Middle frontal gyrus (tissue), 1 donor: Measurements from ENCODE around the gene PEX7.
"Not testable (repeated sequence)": the region's sequence is repeated elsewhere in the genome, so short reads cannot be mapped to it uniquely, and the experiment has no call there.

Experiments
- DNase-seq: peaks from one replicate; pipeline ENCODE4 v3.0.0-alpha.2; 2015; ENCODE audit warnings: low spot score; ENCODE audit errors: extremely low spot score

PEX7 gene, protein sequence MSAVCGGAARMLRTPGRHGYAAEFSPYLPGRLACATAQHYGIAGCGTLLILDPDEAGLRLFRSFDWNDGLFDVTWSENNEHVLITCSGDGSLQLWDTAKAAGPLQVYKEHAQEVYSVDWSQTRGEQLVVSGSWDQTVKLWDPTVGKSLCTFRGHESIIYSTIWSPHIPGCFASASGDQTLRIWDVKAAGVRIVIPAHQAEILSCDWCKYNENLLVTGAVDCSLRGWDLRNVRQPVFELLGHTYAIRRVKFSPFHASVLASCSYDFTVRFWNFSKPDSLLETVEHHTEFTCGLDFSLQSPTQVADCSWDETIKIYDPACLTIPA

DNA sequence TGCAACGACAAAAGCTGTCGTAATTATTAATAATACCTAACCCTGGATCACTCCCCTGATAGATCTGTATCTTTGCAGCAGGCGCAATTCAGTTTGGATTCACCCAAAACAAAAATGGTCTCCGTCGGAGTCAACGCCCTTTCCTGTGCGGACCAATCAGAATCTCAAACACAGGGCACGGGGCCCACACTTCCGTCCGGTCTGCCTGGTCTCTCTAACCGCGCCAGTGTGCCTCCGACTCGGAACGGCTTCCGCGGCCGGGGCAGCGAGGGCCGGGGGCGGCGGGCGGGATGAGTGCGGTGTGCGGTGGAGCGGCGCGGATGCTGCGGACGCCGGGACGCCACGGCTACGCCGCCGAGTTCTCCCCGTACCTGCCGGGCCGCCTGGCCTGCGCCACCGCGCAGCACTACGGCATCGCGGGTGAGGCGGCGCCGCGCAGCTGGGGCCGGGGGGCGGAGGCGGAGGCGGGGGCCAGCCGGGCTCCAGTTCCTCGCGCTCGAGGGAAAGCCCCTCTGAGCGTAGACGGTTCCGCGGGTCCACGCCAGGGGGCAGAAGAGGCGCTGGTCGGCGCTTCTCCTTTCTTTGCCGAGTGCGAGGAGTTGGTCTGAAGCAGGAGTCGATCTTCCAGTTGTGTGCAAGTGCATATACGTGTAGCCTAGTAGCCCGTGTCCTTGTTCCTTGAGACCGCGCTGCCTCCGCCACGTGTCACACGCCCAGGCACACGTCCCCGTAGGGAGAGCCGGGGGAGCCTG is at the start of gene PEX7:
Gene PEX7 (plus strand): TSS at position 217 of the 752 bp plus-strand sequence. CDS start 74 bp downstream, at position 291.
- peak; percentile 92 for DNase-seq

DNA sequence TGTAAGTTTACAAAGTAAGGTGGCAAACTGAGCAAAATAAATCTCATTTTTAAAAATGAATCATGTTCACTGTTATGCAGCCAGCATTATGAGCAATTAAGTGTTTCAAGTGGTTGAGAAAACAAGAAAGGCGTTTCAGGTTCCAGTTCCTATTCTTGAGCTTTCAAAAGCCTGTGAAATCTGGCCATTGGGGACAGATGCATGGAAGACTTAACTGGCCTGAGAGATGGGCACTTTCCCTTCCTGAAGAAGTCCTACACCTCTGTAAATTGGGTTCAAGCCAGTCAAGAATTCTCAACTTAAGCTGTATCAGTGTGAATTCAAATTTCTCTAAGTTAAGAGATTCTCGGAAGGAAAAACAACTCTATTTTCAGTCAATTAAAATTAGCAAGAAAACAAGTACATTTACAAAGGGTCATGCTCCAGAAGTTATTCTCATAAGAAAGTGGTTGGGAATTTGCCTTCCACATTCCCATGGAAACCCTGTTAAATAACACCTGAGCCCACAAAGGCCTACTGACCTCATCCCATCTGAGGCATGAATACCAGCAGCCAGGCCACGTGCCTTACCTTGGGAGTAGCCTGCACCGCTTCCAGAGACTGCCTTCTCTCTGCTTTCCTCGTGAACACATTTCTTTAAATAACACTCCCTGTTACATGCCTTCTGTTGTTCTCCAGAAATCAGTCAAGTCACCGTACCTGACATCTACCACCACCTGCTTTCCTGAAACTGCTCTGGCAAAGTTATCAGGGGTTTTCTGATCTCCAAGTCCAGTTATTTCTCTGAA is 49.5 kb upstream of the PEX7 start:
- DNase-seq: no peak

DNA sequence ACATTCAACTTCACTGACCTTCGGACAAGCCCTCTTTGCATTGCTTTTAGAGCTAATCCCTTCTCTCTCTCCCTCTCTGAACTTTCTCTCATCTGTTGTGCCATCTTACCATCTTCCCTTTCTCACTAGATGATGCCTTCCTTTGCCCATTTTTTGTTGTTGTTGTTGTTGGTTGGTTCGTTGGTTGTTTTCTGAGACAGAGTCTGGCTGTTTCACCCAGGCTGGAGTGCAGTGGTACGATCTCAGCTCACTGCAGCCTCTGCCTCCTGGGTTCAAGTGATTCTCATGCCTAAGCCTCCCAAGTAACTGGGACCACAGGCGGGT is 49.0 kb upstream of the PEX7 start:
- no peak for DNase-seq

DNA sequence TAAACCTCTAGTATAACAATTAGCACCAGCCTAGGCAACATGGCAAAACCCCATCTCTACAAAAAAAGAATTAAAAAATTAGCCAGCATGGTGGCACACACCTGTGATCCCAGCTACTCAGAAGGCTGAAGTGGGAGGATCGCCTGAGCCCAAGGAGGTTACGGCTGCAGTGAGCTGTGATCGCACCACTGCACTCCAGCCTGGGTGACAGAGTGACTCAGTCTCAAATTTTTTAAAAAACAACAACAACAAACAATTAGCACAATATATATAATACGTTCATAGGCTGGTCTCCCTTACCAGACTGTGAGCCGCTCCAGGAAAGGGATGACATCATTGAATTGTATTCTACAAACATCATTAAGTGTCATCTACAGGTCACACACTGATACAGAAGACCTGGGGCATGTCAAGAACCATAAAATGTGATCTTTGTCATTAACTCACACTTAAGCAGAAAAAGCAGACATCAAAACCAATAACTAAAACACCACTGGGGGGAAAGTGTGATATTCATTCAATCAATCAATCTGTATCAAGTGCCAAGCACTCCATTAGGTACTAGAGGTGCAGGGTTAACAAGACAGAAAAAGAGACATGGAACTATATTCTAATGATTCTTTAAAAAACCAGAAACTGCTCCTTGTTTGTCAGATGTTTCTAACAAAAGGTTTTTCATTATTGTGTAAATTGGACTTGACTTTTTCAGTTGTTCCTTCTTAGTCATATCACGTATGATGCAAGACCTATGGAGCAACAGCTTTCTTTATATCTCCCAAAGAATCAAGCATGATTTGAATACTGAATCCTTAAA is 48.0 kb upstream of the PEX7 start:
- DNase-seq: no peak

DNA sequence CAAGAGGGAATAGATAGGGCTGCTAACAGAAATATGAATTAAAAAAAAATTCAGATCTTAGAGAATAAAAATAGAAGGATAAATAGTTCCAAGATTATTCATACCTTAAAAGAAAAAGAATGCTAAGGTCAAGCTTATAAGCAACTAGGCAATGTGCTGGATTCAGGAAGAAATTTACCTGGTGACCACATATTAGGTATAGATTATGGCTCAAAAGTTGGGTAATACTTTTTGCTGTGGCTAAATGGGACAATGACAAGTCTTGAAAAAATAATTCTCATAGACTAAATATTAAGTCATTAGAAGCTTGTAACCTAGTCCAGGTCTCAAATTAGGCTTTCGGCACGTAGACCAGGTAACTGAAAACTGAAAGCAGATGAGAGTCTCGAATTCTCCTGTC is 47.3 kb upstream of the PEX7 start:
- DNase-seq: no peak

DNA sequence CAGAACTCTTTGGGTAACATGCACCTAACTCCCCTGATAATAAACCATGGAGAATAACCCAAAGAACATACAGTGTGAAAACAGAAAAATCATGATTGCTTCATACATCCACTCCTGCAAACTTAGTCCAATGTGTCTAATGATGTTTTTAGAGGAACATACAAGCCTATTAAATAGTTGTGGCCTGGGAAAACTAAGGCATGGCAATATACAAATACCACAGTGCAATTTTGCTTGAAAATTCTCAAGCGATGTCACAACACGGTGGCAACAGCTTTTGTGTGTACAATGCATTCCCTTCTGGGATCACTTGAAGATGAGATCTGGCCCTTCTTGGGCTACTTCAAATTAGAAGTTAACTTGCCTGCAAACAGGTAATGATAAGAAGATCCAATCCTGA is 46.8 kb upstream of the PEX7 start:
- DNase-seq: no peak

DNA sequence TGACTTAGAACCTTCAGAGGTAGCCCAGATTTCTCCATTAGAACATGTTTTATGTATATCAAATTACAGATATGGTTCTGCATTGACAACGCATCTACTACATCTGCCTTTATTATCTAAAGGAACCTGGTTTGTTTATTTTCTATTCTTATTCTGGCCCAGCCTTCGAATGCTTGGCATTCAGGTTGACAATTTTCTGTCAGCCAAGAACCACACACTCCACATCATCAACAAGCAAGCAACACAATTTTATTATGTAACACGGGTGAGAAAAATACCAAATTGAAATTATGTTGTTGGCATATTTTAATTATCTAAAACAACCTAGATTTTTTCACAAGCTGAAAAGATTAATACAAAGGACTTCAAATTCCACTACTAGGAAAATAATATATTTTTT is 44.7 kb upstream of the PEX7 start:
- no peak for DNase-seq

DNA sequence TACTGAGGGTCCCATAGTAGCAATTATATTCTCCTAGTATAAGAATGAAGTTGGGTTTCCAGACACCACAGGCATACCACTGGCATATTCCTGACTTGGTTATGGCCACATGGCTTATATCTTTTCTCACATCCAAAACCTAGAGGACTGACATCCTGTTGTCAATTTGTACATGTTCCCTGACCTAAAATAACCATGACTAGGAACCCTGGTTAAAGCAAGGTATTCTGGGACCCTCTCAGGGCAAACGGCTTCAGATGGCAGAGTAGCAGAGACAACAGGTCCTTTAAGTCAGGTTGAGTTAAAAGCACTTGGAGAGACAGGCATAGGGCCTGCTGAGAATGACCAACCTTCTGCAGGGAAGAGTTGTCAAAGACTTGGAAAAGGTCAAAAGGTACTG is 42.7 kb upstream of the PEX7 start:
- DNase-seq: no peak

DNA sequence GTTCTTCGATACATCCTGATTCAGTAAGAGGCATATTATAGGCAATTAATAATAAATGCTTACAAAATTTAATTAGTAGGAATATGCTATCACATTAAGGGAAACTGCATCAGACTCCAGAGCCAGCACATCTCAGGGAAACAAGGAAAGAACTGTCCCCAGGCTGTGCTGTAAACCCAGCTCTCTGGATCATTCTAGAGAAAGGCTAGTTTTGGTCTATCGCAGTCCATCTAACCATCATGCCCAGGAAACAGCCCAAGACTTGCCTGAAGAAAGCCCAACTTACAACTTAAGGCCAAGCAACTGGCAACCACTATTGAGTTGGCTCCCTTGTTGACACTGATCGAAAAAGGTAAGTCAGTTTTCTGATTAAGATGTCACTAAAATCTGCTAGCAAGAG is 41.4 kb upstream of the PEX7 start:
- no peak for DNase-seq

DNA sequence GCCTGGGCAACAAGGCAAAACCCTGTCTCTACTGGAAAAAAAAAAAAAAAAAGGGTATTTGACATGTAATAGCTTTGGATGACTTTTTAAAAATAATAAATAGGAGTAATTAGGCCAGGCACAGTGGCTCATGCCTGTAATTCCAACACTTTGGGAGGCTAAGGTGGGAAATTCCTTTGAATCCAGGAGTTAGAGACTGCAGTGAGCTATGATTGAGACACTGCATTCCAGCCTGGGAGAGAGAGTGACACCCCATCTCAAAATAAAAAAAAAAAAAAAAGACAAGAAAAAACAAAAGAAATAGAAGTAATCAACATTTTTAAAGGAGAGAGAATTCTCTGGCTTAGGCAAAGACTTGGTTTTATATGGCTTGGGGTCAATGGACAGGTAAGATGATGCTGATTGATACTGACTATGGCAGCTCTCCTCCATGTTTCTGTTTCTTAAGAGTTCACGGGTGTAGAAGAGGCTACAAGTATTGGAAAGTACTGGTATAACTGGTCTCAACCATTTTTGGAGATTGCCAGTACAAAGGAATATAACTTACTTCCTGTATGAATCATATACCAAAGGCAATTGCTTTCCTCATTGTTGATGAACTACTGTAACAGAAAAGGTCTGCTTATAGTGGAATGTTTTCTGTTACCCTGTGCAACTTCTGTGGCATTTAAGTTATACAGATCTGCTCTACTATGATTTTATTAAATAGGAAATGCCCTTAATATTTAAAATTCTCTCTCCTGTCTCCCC is 40.2 kb upstream of the PEX7 start:
- DNase-seq: no peak

DNA sequence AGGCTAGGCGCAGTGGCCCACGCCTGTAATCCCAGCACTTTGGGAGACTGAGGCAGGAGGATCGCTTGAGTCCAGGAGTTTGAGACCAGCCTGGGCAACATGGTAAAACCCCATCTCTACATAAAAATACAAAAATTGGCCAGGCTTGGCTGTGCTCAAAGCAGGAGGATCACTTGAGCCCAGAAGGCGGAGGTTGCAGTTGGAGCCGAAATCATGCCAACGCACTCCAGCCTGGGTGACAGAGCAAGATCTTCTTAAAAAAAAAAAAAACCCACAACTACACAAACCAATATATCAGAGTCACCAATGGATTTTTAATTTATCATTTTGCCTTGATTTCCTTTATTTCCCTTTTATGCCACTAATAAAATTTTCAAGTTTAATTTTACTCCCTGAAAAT is 39.4 kb upstream of the PEX7 start:
- DNase-seq: no peak

DNA sequence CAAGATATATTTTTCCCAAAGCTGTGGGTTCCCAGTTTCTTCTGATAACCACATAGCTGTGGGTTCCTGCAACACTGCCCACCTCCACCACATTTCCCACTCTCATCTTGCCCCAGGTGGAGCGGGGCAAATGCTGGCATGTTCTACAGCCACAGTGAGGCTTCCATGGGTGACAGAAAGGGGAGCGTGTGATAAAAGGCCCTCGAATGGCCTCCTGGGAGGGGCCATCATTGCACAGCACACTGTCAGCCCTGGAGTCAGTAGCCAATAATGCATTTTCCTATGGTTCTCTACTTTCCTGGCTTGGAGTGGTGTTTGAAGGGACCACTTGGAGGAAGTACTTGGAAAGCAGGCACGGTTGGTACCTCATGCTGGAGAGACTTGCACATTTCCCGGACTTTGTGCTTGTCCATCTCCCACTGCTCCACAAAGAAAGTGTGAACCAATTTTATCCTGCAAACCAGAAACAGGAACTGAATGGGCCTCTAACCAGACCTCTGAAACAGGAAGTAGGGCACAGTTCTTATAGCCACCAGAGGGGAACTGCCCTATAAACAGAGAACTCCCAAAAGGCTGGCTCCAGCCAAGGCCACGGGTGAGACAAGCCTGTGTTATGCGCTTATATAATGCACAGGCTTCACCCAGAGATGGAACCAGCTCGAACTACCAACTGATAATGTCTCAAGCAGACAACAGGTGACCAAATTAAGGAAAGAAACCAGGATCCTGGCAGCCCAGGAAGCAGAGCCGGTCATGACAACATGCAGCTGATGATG is 38.7 kb upstream of the PEX7 start:
- DNase-seq: no peak

DNA sequence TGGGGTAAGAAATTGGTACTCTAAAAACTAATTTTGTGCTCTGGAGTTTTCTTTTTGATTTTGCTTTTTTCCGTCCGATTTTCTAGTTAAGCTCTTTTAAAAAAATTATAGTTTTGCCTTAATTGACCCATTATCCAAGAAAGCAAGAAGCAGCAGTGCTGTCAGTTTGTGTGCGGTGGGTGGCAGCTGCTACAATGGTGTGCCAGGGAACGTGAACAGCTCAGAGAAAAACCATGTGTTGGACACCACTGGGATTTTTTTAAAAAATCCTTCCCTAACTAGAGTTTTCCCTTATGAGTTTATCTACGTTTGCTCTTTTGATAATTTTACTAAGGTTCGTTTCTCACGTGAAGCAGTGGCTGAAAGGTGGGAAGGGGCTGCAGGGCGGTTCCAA is 38.1 kb upstream of the PEX7 start:
- DNase-seq: no peak

DNA sequence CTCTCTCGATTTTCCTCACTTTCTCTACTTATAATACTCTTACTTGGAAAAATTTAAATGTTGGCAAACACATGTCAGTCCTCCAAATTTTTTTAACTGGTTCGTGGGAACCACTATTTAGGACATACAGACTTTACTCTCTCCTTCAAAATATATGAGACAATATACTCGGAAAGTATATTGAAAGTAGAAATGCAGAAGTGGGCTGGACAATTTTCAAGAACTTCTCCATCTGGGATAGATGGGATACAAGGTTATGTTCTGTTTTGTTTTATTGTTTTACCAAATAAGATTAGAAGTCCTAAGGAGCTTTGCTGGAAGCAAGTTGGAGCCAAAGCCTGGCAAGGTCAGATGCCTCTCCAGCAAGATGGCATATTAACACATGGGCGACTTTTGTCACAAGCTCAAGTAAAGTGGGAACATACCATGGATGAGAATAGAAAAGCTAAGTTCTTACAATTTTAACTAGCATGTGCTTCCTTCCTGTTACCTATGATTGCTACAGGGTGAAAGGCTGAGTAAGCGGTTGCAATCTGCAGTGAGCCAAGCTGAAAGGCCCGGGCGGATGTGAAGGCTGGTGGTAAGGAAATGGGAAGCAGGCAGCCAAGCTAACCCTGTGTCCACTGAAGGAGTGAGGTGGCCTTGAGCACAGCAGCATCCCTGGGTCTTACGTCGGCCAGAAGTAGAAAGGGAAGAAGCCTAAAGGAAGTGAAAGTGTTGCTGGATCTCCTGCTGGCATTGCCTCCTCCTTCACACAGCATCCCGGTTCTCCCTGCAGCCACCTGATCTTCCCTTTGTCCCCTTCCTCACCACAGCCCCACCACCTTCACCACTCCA is 37.3 kb upstream of the PEX7 start:
- no peak for DNase-seq

DNA sequence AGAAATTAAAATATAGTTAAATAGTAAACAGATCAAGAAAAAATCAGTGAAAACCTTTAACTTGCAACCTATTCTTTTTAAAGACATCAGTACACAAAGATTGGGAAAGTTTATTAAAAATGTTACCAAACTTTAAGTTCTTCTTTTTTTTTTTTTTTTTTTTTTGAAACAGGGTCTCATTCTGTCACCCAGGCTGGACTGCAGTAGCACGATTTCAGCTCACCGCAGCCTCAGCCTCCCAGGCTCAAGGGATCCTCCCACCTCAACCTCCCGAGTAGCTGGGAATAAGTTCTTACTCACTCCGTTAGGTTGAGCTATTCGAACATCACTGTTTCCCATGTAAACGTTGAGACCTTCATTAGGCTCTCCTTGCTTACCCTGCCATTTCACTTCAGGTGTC is 35.7 kb upstream of the PEX7 start:
- DNase-seq: no peak

DNA sequence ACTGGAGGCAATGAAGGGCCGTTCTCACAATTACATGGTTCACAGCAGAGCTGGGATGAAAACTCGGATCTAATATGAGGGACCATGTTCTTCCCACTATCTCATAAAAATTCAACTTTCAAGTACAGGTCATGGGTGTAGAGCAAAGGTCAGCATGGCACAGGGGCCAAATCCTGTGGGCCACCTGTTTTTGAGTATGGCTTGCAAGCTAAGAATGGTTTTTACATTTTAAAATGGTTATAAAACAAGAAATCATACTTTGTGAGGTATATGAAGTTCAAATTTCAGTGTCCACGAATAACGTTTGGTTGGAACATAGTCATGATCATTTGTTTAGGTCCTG is 34.7 kb upstream of the PEX7 start:
- DNase-seq: no peak

DNA sequence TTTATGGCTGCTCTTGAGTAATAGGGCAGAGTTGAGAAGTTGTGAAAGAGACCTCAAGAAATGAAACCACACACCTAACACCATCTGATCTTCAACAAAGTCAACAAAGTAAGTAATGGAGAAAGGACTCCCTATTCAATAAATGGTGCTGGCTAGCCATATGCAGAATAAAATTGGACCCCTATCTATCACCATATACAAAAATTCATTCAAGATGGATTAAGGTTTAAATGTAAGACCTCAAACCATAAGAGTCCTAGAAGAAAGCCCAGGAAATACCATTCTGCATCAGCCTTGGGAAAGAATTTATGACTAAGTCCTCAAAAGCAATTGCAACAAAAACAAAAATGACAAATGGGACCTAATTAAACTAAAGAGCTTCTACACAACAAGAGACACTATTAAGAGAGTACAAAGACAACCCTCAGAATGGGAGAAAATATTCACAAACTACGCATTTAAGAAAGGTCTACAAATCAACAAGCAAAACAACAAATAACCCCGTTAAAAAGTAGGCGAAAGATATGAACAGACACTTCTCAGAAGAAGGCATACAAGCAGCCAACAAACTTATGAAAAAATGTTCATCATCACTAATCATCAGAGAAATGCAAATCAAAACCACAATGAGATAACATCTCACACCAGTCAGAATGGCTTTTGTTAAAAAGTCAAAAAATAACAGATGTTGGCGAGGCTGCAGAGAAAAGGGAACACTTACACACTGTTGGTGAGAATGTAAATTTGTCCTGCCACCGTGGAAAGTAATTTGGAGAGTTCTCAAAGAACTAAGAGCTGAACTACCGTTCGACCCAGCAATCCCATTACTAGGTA is 34.1 kb upstream of the PEX7 start:
- no peak for DNase-seq

DNA sequence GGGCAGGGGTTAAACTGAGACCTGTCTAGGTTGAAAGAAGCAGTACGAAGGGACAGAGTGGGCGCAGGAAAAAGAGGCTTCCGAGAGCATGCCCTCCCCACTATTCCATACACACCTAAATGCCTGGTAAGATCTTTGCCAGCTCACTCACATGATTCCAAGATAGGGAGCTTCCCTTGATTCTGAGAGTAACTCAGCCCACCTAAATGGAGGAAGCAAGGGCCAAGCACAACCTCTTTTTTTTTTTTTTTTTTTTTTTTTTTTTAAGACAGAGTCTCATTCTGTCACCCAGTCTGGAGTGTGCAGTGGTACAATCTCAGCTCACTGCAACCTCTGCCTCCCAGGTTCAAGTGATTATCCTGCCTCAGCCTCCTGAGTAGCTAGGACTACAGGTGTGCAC is 33.0 kb upstream of the PEX7 start:
- DNase-seq: not testable (repeated sequence)
